Lower leg skin (tissue), 4 donors: ENCODE data around the gene COL9A2. TPM values are rescaled to one million over a fixed set of nuclear protein-coding genes. Genes with fewer than 3 reads are reported as not detected.
A peak's percentile ranks its signal among the peaks of the same experiment; 100 is the strongest.

Source experiments
- DNase-seq, 2 donors: peaks; one replicate each; pipeline ENCODE4 v3.0.0-alpha.2; 2019; ENCODE audit warnings: low spot score in 2 of 2
- H3K4me3 ChIP-seq: fragments of 200-600 bp; sonication (generic); 2 replicates; pipeline ENCODE4 v1.5.1; 2017; ENCODE audit warnings: mild to moderate bottlenecking, low read depth; ENCODE audit not compliant: poor library complexity, severe bottlenecking
- CTCF ChIP-seq, 3 donors: fragments of 450-650 bp; IDR thresholded peaks; one replicate each; pipeline ENCODE4 v1.5.1; 2016; ENCODE audit warnings: antibody characterized with exemption in 3 of 3, mild to moderate bottlenecking in 3 of 3, moderate library complexity in 2 of 3
- POLR2A ChIP-seq, 2 donors: fragments of 450-650 bp; IDR thresholded peaks; one replicate each; pipeline ENCODE4 v1.6.1; 2016 to 2017; ENCODE audit warnings: antibody characterized with exemption in 2 of 2, mild to moderate bottlenecking in 1 of 2, moderate library complexity in 1 of 2
- WGBS, 2 donors: methylation state at CpG; one replicate each; pipeline ENCODE4 v1.1.5; 2018; 5-methylcytosine and 5-hydroxymethylcytosine counted together
- intact Hi-C: fragments of 100-400 bp; cut with DNase I; formaldehyde crosslinking; loops from one replicate; pipeline ENCODE4 v1.15.0; 2023; ENCODE audit warnings: low total_unique reads
- total RNA-seq, 4 donors: library from RNA; depleted of rRNA; stranded (reverse); fragments of >200 nt; gene quantifications; one replicate each; pipeline ENCODE4 v1.1.0, GENCODE V29; 2016

The COL9A2 gene
- total RNA-seq: 1 to 10 TPM; 2.4 to 8.7 (median 4.3) TPM

DNA sequence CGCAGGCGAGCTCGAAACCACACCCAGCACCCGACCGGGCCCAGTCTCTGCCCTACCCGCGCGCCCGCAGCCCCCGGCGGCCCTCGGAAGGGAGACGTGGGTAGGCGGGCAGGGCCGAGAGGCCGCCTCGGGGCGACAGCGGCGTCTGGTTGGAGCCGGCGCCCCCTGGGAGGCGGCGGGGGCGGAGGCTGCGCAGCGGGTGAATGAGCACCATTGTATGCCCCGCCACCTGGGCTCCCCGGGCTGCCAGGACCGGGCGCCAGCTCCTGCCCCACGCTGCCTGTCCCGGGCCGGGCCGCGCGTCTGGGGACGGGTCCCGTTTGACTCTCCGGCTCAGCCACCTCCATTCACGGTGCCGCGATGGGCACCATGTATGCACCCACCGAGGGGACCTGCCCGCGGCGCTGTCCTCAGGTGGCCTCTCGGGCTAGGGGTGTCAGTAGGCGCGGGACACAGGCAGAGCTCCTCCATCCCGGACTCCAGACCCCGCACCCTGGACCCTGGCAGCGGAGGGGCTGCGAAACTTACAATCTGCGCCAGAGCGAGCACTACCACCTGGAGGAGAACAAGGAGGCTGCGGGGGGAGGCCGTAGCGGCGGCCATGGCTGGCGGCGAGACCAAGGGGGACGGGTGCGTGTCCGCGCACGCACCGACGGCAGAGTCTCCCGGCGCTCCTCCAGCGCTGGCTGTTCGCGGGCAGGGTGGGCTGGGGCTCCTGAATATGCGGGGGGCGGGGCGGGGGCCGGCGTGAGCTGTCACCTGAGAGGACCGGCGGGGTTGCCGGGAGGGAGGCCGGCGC lies at the start of gene COL9A2:
Gene COL9A2 (minus strand): TSS at position 692 of the 799 bp plus-strand sequence. CDS start 89 bp downstream, at position 603.
- DNase-seq: peak in 1 of 2 donors; percentile 88
- 0 to 9% methylated on average over 14 to 48 of the region's 84 CpGs for WGBS, 2 donors
- TF ChIP-seq CTCF (IDR thresholded peaks at IDR 0.05) (no peak), POLR2A (IDR thresholded peaks at IDR 0.05) (no peak)
- H3K4me3 ChIP-seq: peak within 1 kb of the TSS; percentile 14
- intact Hi-C loops: no loop called here

DNA sequence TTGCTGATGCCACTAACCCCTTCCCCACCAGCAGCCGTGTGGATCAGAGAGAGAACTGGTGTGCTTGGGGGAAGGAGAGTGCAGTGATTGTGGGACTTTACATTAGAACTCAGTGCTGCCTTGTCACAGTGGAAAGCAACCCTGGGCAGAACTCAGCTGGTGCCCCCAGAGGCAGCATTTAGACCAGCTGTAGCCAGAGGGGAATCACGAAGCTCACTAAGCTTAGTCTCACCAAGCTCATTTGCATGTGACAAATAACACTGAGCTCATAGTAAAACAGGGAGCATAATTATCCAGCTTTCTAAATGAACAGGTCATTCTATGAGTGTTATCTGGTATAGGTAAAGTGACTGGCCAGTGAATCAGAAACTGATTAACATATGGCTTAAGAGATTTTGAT lies 46.6 kb upstream of the COL9A2 start:
- TF ChIP-seq POLR2A (IDR thresholded peaks at IDR 0.05) (no peak), CTCF (IDR thresholded peaks at IDR 0.05) (no peak)
- 34 to 58% methylated on average over 2 of the region's 2 CpGs for WGBS, 2 donors
- intact Hi-C loops: no loop called here
- no peak overlapping the region for H3K4me3 ChIP-seq
- DNase-seq: no peak

DNA sequence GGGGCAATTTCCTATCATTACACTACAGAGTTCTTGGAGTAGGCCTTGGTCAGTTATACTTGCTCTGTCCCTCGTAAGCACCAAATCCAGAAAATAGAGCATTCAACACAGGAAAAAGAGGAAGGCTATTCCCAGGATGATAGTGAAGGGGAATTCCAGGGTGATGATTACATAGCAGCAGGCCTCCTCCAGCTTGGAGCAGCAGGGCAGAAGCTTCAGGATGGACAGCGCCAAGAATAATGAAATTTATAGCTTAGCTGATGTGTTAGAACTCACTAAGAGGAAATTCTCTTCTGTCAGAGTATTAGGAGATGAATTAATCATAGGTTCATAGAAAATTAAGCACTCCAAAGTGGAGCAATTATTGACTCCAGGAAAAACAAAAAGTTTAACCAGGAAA lies 45.6 kb upstream of the COL9A2 start:
- WGBS, 2 donors: 28 to 32% methylated on average over 2 of the region's 2 CpGs
- DNase-seq: no peak

GRCh38 chr1:40362199-40362598 lies 45.1 kb upstream of the COL9A2 start:
- H3K4me3 ChIP-seq: no peak overlapping the region
- WGBS, 2 donors: 89% methylated on average over 2 of the region's 2 CpGs
- no peak for DNase-seq
- TF ChIP-seq CTCF (IDR thresholded peaks at IDR 0.05) (no peak), POLR2A (IDR thresholded peaks at IDR 0.05) (no peak)
- intact Hi-C loops: no loop called here

More for the DNA sequence above, 45.6 kb upstream of the COL9A2 start:
- intact Hi-C loops: no loop called here
- no peak for TF ChIP-seq POLR2A (IDR thresholded peaks at IDR 0.05)
- TF ChIP-seq CTCF (IDR thresholded peaks at IDR 0.05): no peak
- no peak overlapping the region for H3K4me3 ChIP-seq

- TF ChIP-seq CTCF (IDR thresholded peaks at IDR 0.05) (no peak), POLR2A (IDR thresholded peaks at IDR 0.05) (no peak)
- WGBS, 2 donors: 93 to 94% methylated on average over 4 of the region's 4 CpGs
- no peak for DNase-seq
- intact Hi-C loops: no loop called here
- H3K4me3 ChIP-seq: no peak overlapping the region
Observed at GRCh38 chr1:40361637-40362036, 44.6 kb upstream of the COL9A2 start.
